Tibial nerve (tissue), 4 donors: ENCODE results near the gene ARL2BP. TPM values are rescaled to one million over a fixed set of nuclear protein-coding genes. Genes with fewer than 3 reads are reported as not detected.
A peak's percentile ranks its signal among the peaks of the same experiment; 100 is the strongest.

Experiments used
- DNase-seq, 2 donors: peaks; one replicate each; pipeline ENCODE4 v3.0.0-alpha.2; 2019; ENCODE audit warnings: low spot score in 2 of 2
- H3K27ac ChIP-seq, 4 donors: fragments of 200-600 bp; sonication (generic) in 3 of 4; one replicate each; pipeline ENCODE4 v1.5.1; 2017 to 2019; ENCODE audit warnings: mild to moderate bottlenecking in 1 of 4
- H3K27me3 ChIP-seq, 2 donors: fragments of 200-600 bp; sonication (generic) in 1 of 2; one replicate each; pipeline versions ENCODE4 v1.5.1 to v1.6.0; 2017 to 2019
- H3K36me3 ChIP-seq, 3 donors: fragments of 200-600 bp; sonication (generic); one replicate each; pipeline ENCODE4 v1.5.1; 2018 to 2019
- H3K4me1 ChIP-seq, 4 donors: fragments of 200-600 bp; sonication (generic) in 3 of 4; one replicate each; pipeline ENCODE4 v1.5.1; 2017 to 2019
- H3K4me3 ChIP-seq, 4 donors: fragments of 200-600 bp; sonication (generic) in 3 of 4; one replicate each; pipeline ENCODE4 v1.5.1; 2017 to 2019; ENCODE audit warnings: mild to moderate bottlenecking in 1 of 4, moderate library complexity in 1 of 4
- H3K9me3 ChIP-seq, 4 donors: fragments of 200-600 bp; sonication (generic) in 3 of 4; one replicate each; pipeline ENCODE4 v1.5.1; 2017 to 2019
- EP300 ChIP-seq, 2 donors: sonication (generic); formaldehyde crosslinking; IDR thresholded peaks; one replicate each; pipeline ENCODE4 v1.6.1; 2017; ENCODE audit warnings: antibody characterized with exemption in 2 of 2, mild to moderate bottlenecking in 1 of 2
- POLR2A ChIP-seq, 2 donors: fragments of 450-650 bp; IDR thresholded peaks; one replicate each; pipeline ENCODE4 v1.6.1; 2017; ENCODE audit warnings: antibody characterized with exemption in 2 of 2, mild to moderate bottlenecking in 2 of 2, moderate library complexity in 2 of 2
- WGBS, 2 donors: methylation state at CpG; one replicate each; pipeline ENCODE4 v1.1.5; 2018; 5-methylcytosine and 5-hydroxymethylcytosine counted together
- total RNA-seq, 4 donors: library from RNA; depleted of rRNA; stranded (reverse); fragments of >200 nt; gene quantifications; one replicate each; pipeline ENCODE4 v1.1.0, GENCODE V29; 2016
- TF ChIP-seq, protein P1 (sequence below), 5 experiments: fragments of 200-600 bp in 3 of 5; fragments of 450-650 bp in 2 of 5; sonication (generic) in 3 of 5; IDR thresholded peaks; one replicate each; pipeline ENCODE4 v1.5.1; 2016 to 2019; ENCODE audit warnings: antibody characterized with exemption in 5 of 5, mild to moderate bottlenecking in 3 of 5, moderate library complexity in 2 of 5

Gene ARL2BP
- total RNA-seq, 4 donors from 2014 or later, result 54.0 to 63.8 (median 55.5) TPM

DNA sequence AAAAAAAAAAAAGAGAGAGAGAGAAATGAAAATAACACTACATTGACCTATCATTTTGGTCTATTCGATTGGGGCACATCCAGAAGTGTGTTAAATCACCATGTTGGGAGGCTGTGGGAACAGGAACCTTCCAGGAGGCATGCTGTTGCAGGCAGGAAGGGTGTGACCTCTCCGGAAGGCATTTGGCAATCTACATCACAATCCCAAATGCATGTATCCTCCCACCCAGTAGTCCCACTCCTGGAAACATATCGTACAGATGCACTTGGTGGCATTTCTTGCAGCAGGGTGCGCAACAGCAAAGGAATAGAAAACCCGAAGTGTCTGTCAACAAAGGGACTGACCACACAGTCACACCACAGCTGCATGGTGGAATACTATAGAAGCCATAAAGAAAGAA is 31.5 kb downstream of the ARL2BP start:
- no peak for TF ChIP-seq POLR2A (IDR thresholded peaks at IDR 0.05)
- peak in 1 of 2 donors; percentile 74 for TF ChIP-seq EP300 (IDR thresholded peaks at IDR 0.05)
- 20 to 23% methylated on average over 5 of the region's 5 CpGs for WGBS, 2 donors
- Histone ChIP-seq H3K9me3 (no peaks in the 10 kb centered on the region), H3K4me1 (peaks cover 0 to 86% (median 25%) of the 10 kb centered on the region in 4 donors), H3K36me3 (no peaks in the 10 kb centered on the region), H3K4me3 (no peak overlapping the region), H3K27ac (peak overlapping the region; percentile 45 to 88 (median 73)), H3K27me3 (no peaks in the 10 kb centered on the region)
- DNase-seq, result no peak

GRCh38 chr16:57277586-57277985 is 32.5 kb downstream of the ARL2BP start:
- no peak overlapping the region for H3K4me3 ChIP-seq
- 44 to 63% methylated on average over 1 of the region's 1 CpG for WGBS, 2 donors
- peaks cover 0 to 84% (median 25%) of the 10 kb centered on the region in 4 donors for H3K4me1 ChIP-seq
- H3K27ac ChIP-seq, result peak overlapping the region; percentile 48 to 88 (median 73)
- no peak for TF ChIP-seq POLR2A (IDR thresholded peaks at IDR 0.05)
- no peak for TF ChIP-seq EP300 (IDR thresholded peaks at IDR 0.05)
- TF ChIP-seq, protein P1, sequence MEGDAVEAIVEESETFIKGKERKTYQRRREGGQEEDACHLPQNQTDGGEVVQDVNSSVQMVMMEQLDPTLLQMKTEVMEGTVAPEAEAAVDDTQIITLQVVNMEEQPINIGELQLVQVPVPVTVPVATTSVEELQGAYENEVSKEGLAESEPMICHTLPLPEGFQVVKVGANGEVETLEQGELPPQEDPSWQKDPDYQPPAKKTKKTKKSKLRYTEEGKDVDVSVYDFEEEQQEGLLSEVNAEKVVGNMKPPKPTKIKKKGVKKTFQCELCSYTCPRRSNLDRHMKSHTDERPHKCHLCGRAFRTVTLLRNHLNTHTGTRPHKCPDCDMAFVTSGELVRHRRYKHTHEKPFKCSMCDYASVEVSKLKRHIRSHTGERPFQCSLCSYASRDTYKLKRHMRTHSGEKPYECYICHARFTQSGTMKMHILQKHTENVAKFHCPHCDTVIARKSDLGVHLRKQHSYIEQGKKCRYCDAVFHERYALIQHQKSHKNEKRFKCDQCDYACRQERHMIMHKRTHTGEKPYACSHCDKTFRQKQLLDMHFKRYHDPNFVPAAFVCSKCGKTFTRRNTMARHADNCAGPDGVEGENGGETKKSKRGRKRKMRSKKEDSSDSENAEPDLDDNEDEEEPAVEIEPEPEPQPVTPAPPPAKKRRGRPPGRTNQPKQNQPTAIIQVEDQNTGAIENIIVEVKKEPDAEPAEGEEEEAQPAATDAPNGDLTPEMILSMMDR (IDR thresholded peaks at IDR 0.05), result no peak
- H3K27me3 ChIP-seq, result no peaks in the 10 kb centered on the region
- H3K9me3 ChIP-seq, result no peaks in the 10 kb centered on the region
- DNase-seq, result no peak
- H3K36me3 ChIP-seq, result no peaks in the 10 kb centered on the region

GRCh38 chr16:57278494-57278893 is 33.4 kb downstream of the ARL2BP start:
- peak overlapping the region in 3 of 4 donors; percentile 58 to 88 (median 88) for H3K27ac ChIP-seq
- H3K9me3 ChIP-seq, result no peaks in the 10 kb centered on the region
- no peaks in the 10 kb centered on the region for H3K27me3 ChIP-seq
- DNase-seq, result no peak
- no peaks in the 10 kb centered on the region for H3K36me3 ChIP-seq
- 41 to 59% methylated on average over 3 to 4 of the region's 4 CpGs for WGBS, 2 donors
- H3K4me3 ChIP-seq, result peak overlapping the region in 3 of 4 donors; percentile 1 to 30 (median 19)
- peaks cover 0 to 78% (median 25%) of the 10 kb centered on the region in 4 donors for H3K4me1 ChIP-seq
- TF ChIP-seq POLR2A (IDR thresholded peaks at IDR 0.05) (peak in 1 of 2 donors; percentile 10), EP300 (IDR thresholded peaks at IDR 0.05) (peak in 1 of 2 donors; percentile 35)
- TF ChIP-seq, protein P1 (IDR thresholded peaks at IDR 0.05), result no peak

DNA sequence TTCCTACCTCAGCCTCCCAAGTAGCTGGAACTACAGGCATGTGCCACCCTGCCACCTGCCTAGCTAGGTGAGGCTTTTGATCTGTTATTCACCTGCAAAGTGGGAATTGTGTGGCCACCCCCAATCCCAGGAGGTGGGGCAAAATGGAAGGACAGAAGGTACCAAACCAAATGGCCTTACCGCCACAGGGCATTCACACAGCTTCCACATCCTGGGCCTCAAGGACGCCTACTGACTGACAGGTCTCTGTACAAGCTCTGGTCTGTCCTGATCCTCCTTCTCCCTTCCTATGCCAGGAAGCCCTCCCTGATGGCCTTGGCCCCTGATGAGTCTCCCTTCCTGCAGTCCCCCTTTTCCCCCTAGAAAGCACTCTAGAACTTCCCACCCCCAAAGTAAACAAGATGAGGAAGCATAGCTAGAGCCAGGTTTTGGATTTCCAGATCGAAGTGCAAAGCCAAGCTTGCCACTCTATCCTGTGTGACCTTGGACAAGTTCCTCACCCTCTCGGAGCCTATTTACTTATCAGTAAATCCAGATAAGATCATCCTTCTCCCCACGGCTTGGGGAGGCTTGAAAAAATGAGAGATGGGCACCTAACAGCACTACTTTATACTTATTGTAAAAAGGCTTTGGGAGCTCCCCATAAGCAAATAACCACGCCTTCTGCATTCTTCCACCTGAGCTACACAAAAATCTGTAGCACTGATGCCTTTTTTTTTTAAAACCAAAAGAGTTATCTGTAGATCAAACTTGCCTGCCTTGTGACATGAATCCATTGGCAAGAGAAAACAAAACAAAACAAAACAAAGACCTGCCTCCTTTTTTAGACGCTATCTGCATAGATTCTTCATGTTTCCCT is 35.0 kb downstream of the ARL2BP start:
- 63 to 73% methylated on average over 7 of the region's 7 CpGs for WGBS, 2 donors
- no peak for DNase-seq
- Histone ChIP-seq H3K27me3 (peaks cover 0 to 7% of the 10 kb centered on the region in 2 donors), H3K9me3 (no peaks in the 10 kb centered on the region), H3K4me3 (no peak overlapping the region), H3K27ac (peak overlapping the region in 3 of 4 donors; percentile 58 to 88 (median 88)), H3K36me3 (no peaks in the 10 kb centered on the region), H3K4me1 (peaks cover 0 to 86% (median 36%) of the 10 kb centered on the region in 4 donors)
- TF ChIP-seq, protein P1 (IDR thresholded peaks at IDR 0.05), result no peak
- TF ChIP-seq POLR2A (IDR thresholded peaks at IDR 0.05) (no peak), EP300 (IDR thresholded peaks at IDR 0.05) (no peak)

DNA sequence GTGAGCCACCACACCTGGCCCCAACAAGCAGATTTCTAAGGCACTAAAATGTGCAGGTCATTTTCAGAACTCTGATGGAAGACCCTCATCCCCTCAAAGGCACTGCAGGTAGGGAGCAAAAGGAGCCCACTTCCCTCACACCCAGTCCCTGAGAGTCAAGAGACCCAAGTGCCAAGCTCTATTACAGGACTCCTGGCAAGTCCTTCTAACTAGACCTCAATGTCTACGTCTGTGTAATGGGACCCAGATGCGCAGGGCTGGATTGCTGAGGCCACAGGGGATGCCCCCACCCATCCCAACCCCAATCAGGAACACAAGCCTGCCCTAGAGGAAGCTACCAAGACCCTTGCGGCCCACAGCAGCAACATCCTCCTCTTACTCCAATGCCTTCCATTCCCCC is 36.7 kb downstream of the ARL2BP start:
- TF ChIP-seq, protein P1 (IDR thresholded peaks at IDR 0.05), result no peak
- TF ChIP-seq POLR2A (IDR thresholded peaks at IDR 0.05) (no peak), EP300 (IDR thresholded peaks at IDR 0.05) (no peak)
- peak overlapping the region in 3 of 4 donors; percentile 80 to 88 (median 88) for H3K27ac ChIP-seq
- no peaks in the 10 kb centered on the region for H3K36me3 ChIP-seq
- peak overlapping the region in 1 of 4 donors; percentile 71 for H3K4me3 ChIP-seq
- DNase-seq, result no peak
- H3K4me1 ChIP-seq, result peaks cover 0 to 75% (median 29%) of the 10 kb centered on the region in 4 donors
- peaks cover 0 to 7% of the 10 kb centered on the region in 2 donors for H3K27me3 ChIP-seq
- no peaks in the 10 kb centered on the region for H3K9me3 ChIP-seq
- 85 to 100% methylated on average over 3 of the region's 3 CpGs for WGBS, 2 donors
